ENCODE measurements around the gene RPL9.
A peak's percentile ranks its signal among the peaks of the same experiment; 100 is the strongest.
"Not testable (repeated sequence)": the region's sequence is repeated elsewhere in the genome, so short reads cannot be mapped to it uniquely, and the experiment has no call there.

RPL9 gene

GRCh38 chr4:39480902-39481695 lies 22.4 kb upstream of the RPL9 start:
- no peaks in the 10 kb centered on the region for H3K4me1 ChIP-seq (ENCODE audit: insufficient read depth, low read length)
- H3K9ac ChIP-seq (ENCODE audit: low read depth, low read length), result no peak overlapping the region
- H3K9me3 ChIP-seq (ENCODE audit: control insufficient read depth, insufficient read depth, low read length), result peaks cover 3% of the 10 kb centered on the region; the same call in 1 of the 2 replicates
- no peaks in the 10 kb centered on the region for H3K36me3 ChIP-seq (ENCODE audit: insufficient read depth, low read length)

- H3K9ac ChIP-seq (ENCODE audit: low read depth, low read length), result no peak overlapping the region
- H3K36me3 ChIP-seq (ENCODE audit: insufficient read depth, low read length), result no peaks in the 10 kb centered on the region
- no peaks in the 10 kb centered on the region for H3K4me1 ChIP-seq (ENCODE audit: insufficient read depth, low read length)
Measured at GRCh38 chr4:39480251-39480650, 21.5 kb upstream of the RPL9 start.

GRCh38 chr4:39476187-39476895 lies 17.6 kb upstream of the RPL9 start:
- H3K36me3 ChIP-seq (ENCODE audit: insufficient read depth, low read length), result peaks cover 9% of the 10 kb centered on the region
- H3K9me3 ChIP-seq (ENCODE audit: control insufficient read depth, insufficient read depth, low read length), result no peaks in the 10 kb centered on the region
- H3K4me1 ChIP-seq (ENCODE audit: insufficient read depth, low read length), result no peaks in the 10 kb centered on the region
- no peak overlapping the region for H3K9ac ChIP-seq (ENCODE audit: low read depth, low read length)

More at GRCh38 chr4:39480251-39480650, 21.5 kb upstream of the RPL9 start:
- peaks cover 3% of the 10 kb centered on the region; the same call in 1 of the 2 replicates for H3K9me3 ChIP-seq (ENCODE audit: control insufficient read depth, insufficient read depth, low read length)

GRCh38 chr4:39472396-39472795 lies 13.7 kb upstream of the RPL9 start:
- no peaks in the 10 kb centered on the region for H3K4me1 ChIP-seq (ENCODE audit: insufficient read depth, low read length)
- H3K9me3 ChIP-seq (ENCODE audit: control insufficient read depth, insufficient read depth, low read length), result no peaks in the 10 kb centered on the region
- H3K9ac ChIP-seq (ENCODE audit: low read depth, low read length), result no peak overlapping the region
- H3K36me3 ChIP-seq (ENCODE audit: insufficient read depth, low read length), result peaks cover 19% of the 10 kb centered on the region

GRCh38 chr4:39470402-39470801 lies 11.7 kb upstream of the RPL9 start:
- Histone ChIP-seq H3K4me1 (ENCODE audit: insufficient read depth, low read length) (no peaks in the 10 kb centered on the region), H3K9ac (ENCODE audit: low read depth, low read length) (no peak overlapping the region), H3K36me3 (ENCODE audit: insufficient read depth, low read length) (peaks cover 19% of the 10 kb centered on the region), H3K9me3 (ENCODE audit: control insufficient read depth, insufficient read depth, low read length) (no peaks in the 10 kb centered on the region)

GRCh38 chr4:39469429-39470077 lies 10.8 kb upstream of the RPL9 start:
- H3K9ac ChIP-seq (ENCODE audit: low read depth, low read length), result no peak overlapping the region
- H3K9me3 ChIP-seq (ENCODE audit: control insufficient read depth, insufficient read depth, low read length), result no peaks in the 10 kb centered on the region

GRCh38 chr4:39467464-39467863 lies 8.7 kb upstream of the RPL9 start:
- no peak overlapping the region for H3K9ac ChIP-seq (ENCODE audit: low read depth, low read length)
- no peaks in the 10 kb centered on the region for H3K4me1 ChIP-seq (ENCODE audit: insufficient read depth, low read length)
- no peaks in the 10 kb centered on the region for H3K9me3 ChIP-seq (ENCODE audit: control insufficient read depth, insufficient read depth, low read length)
- peaks cover 22% of the 10 kb centered on the region for H3K36me3 ChIP-seq (ENCODE audit: insufficient read depth, low read length)

More at GRCh38 chr4:39469429-39470077, 10.8 kb upstream of the RPL9 start:
- H3K36me3 ChIP-seq (ENCODE audit: insufficient read depth, low read length), result peaks cover 19% of the 10 kb centered on the region
- H3K4me1 ChIP-seq (ENCODE audit: insufficient read depth, low read length), result no peaks in the 10 kb centered on the region

GRCh38 chr4:39466747-39467146 lies 8.0 kb upstream of the RPL9 start:
- H3K36me3 ChIP-seq (ENCODE audit: insufficient read depth, low read length), result peaks cover 15% of the 10 kb centered on the region; the same call in 1 of the 2 replicates
- H3K9ac ChIP-seq (ENCODE audit: low read depth, low read length), result no peak overlapping the region
- H3K4me1 ChIP-seq (ENCODE audit: insufficient read depth, low read length), result no peaks in the 10 kb centered on the region
- H3K9me3 ChIP-seq (ENCODE audit: control insufficient read depth, insufficient read depth, low read length), result no peaks in the 10 kb centered on the region

GRCh38 chr4:39464886-39465501 lies 6.3 kb upstream of the RPL9 start:
- Histone ChIP-seq H3K36me3 (ENCODE audit: insufficient read depth, low read length) (peaks cover 9% of the 10 kb centered on the region; the same call in 1 of the 2 replicates), H3K9me3 (ENCODE audit: control insufficient read depth, insufficient read depth, low read length) (no peaks in the 10 kb centered on the region), H3K9ac (ENCODE audit: low read depth, low read length) (no peak overlapping the region), H3K4me1 (ENCODE audit: insufficient read depth, low read length) (no peaks in the 10 kb centered on the region)

GRCh38 chr4:39458161-39458504 lies 589 bp downstream of the RPL9 start:
- not testable (repeated sequence) for H3K9me3 ChIP-seq (ENCODE audit: control insufficient read depth, insufficient read depth, low read length); H3K4me1 ChIP-seq (ENCODE audit: insufficient read depth, low read length)
- Histone ChIP-seq H3K36me3 (ENCODE audit: insufficient read depth, low read length) (peaks cover 37% of the 10 kb centered on the region), H3K9ac (ENCODE audit: low read depth, low read length) (peak overlapping the region; percentile 95)

GRCh38 chr4:39456946-39457763 lies 1.6 kb downstream of the RPL9 start:
- H3K36me3 ChIP-seq (ENCODE audit: insufficient read depth, low read length), result peaks cover 38% of the 10 kb centered on the region
- H3K9me3 ChIP-seq (ENCODE audit: control insufficient read depth, insufficient read depth, low read length), result no peaks in the 10 kb centered on the region
- peak overlapping the region; percentile 95 for H3K9ac ChIP-seq (ENCODE audit: low read depth, low read length)
- H3K4me1 ChIP-seq (ENCODE audit: insufficient read depth, low read length), result peaks cover 4% of the 10 kb centered on the region; the same call in 1 of the 2 replicates

GRCh38 chr4:39455486-39455885 lies 3.2 kb downstream of the RPL9 start:
- Histone ChIP-seq H3K9me3 (ENCODE audit: control insufficient read depth, insufficient read depth, low read length) (no peaks in the 10 kb centered on the region), H3K4me1 (ENCODE audit: insufficient read depth, low read length) (peaks cover 4% of the 10 kb centered on the region; the same call in 1 of the 2 replicates), H3K9ac (ENCODE audit: low read depth, low read length) (no peak overlapping the region), H3K36me3 (ENCODE audit: insufficient read depth, low read length) (peaks cover 38% of the 10 kb centered on the region)

GRCh38 chr4:39453738-39454137 lies 5.0 kb downstream of the RPL9 start:
- no peaks in the 10 kb centered on the region for H3K9me3 ChIP-seq (ENCODE audit: control insufficient read depth, insufficient read depth, low read length)
- peaks cover 38% of the 10 kb centered on the region for H3K36me3 ChIP-seq (ENCODE audit: insufficient read depth, low read length)
- no peak overlapping the region for H3K9ac ChIP-seq (ENCODE audit: low read depth, low read length)
- H3K4me1 ChIP-seq (ENCODE audit: insufficient read depth, low read length), result peaks cover 4% of the 10 kb centered on the region; the same call in 1 of the 2 replicates
